Sigmoid colon (tissue), 4 donors: ENCODE results near the gene IQGAP1.

Experiments
- CTCF ChIP-seq, 4 experiments: fragments of 450-650 bp in 3 of 4; fragments of 200-600 bp in 1 of 4; IDR thresholded peaks; one replicate each; pipeline ENCODE4 v1.5.1; 2016 to 2019; ENCODE audit warnings: antibody characterized with exemption in 4 of 4, mild to moderate bottlenecking in 3 of 4, moderate library complexity in 2 of 4
- EP300 ChIP-seq, 4 donors: sonication (generic); formaldehyde crosslinking; IDR thresholded peaks; one replicate each; pipeline ENCODE4 v1.6.1; 2017; ENCODE audit warnings: antibody characterized with exemption in 4 of 4
- POLR2A ChIP-seq, 2 donors: fragments of 450-650 bp; IDR thresholded peaks; one replicate each; pipeline ENCODE4 v1.6.1; 2016; ENCODE audit warnings: antibody characterized with exemption in 2 of 2, mild to moderate bottlenecking in 2 of 2, moderate library complexity in 2 of 2

- TF ChIP-seq EP300 (IDR thresholded peaks at IDR 0.05) (no peak), CTCF (IDR thresholded peaks at IDR 0.05) (peak; percentile 54 to 91 (median 79)), POLR2A (IDR thresholded peaks at IDR 0.05) (no peak)
These were observed 94.3 kb downstream of the IQGAP1 start for GRCh38 chr15:90482124-90483011.
